GM18498 (cell line): ENCODE data around the gene METTL16.

Source experiments
- ATAC-seq: cut with Tn5 transposase; IDR thresholded peaks from one replicate; pipeline ENCODE4 v1.9.1; 2021; ENCODE audit warnings: mild to moderate bottlenecking, moderate library complexity; ENCODE audit not compliant: unreplicated experiment

Gene METTL16

GRCh38 chr17:2368359-2368758 lies 143.3 kb downstream of the METTL16 start:
- ATAC-seq, result no peak

GRCh38 chr17:2366747-2367494 lies 144.8 kb downstream of the METTL16 start:
- ATAC-seq, result no peak
